ENCODE results near the gene TNS3. TPM values are rescaled to one million over a fixed set of nuclear protein-coding genes. Genes with fewer than 3 reads are reported as not detected.

TNS3 gene
- polyA plus RNA-seq, 3 donors: 85.9 to 94.6 (median 88.0) TPM

GRCh38 chr7:47300472-47301104, 281.3 kb downstream of the TNS3 start:
- DNase-seq (ENCODE audit: low read depth in 3 of 3, low spot score in 2 of 3): no peak

- no peak for DNase-seq (ENCODE audit: low read depth in 3 of 3, low spot score in 2 of 3)
Observed at GRCh38 chr7:47299496-47299895, 282.4 kb downstream of the TNS3 start.

DNA sequence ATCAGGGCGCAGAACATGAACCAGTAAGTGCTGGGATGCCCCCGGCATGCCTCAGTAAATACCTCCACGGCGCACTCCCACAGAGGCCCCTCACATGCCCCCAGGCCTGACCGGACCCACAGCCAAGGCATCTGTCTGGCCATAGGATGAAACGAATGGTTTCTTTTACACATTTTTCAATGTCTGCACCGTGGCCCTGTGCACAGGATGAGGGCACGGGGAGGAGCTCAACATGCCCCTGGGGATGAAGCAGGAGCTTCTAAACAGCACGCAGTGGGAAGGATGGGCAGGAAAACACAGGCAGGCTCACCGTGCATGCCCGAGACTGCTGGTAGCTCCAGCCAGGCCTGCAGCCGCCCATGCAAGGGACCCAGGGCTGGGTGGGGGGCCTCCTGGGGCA, 283.3 kb downstream of the TNS3 start:
- no peak for DNase-seq (ENCODE audit: low read depth in 3 of 3, low spot score in 2 of 3)

DNA sequence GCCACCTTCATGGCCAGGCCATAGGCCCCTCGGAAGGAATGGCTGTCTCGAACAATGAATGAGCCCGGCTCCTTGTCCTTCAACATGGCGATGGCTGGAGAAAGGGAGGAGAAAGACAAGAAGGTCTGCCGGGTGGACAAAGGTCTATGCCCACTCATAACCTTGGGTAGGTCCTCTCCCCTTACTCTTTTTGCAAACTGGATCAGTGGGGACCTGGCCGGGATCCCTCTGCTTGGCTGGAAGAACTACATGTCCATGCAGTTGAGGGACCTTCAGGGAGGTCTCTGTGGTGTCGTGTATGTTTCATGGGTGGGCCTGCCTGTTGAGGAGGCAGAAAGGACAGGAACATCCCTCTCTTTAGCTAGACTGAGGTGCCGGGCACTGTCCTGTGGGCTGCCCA, 284.8 kb downstream of the TNS3 start:
- no peak for DNase-seq (ENCODE audit: low read depth in 3 of 3, low spot score in 2 of 3)

DNA sequence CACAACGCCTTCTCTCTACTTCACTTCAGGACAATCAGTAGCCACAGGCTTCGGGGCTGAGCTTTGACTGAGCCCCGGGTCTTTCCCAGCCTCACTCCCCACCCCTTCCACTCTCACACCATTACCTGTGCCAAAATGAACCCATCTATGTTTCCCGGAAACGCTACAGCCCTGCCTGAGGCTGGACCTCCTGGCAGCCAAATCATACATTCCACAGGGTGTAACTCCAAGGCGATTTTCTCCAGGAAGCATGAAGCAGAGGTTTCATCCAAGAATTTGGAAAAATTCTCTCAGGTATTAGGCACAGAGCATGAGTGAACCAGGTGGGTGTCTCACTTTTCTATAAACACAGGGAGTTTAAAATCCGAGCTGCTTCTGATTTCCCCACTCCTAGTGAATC, 286.3 kb downstream of the TNS3 start:
- no peak for DNase-seq (ENCODE audit: low read depth in 3 of 3, low spot score in 2 of 3)

DNA sequence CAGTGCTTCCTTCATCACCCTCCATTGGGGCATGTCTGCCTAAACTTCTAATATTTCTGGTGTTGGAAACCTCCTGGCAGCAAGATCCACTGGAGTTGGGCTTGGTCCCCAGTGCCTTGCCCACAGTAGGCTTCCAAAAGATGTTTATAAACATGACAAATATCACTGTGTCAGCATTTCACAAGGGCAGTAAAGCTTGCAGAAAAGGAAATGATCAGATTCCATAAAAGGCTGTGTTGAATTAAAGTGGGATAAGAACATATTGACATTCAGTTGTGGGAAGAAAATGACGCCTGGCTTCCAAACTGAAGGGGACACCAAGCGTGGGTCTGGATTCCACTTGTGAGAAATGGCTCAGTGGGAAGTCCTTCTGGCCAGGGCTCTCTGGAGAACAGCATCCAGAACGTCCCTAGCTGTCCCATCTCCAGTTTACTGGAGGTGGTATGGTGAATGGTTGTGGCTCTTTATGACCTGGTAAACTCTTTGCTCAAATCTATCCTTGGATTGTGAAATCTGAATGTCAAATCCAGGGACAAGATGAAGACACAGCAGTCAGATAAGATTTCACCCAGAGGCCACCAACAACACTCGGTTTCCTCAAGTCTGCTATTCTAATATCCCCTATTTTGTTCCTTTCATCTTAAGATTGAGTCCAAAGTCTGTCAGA, 287.2 kb downstream of the TNS3 start:
- DNase-seq (ENCODE audit: low read depth in 3 of 3, low spot score in 2 of 3): no peak

DNA sequence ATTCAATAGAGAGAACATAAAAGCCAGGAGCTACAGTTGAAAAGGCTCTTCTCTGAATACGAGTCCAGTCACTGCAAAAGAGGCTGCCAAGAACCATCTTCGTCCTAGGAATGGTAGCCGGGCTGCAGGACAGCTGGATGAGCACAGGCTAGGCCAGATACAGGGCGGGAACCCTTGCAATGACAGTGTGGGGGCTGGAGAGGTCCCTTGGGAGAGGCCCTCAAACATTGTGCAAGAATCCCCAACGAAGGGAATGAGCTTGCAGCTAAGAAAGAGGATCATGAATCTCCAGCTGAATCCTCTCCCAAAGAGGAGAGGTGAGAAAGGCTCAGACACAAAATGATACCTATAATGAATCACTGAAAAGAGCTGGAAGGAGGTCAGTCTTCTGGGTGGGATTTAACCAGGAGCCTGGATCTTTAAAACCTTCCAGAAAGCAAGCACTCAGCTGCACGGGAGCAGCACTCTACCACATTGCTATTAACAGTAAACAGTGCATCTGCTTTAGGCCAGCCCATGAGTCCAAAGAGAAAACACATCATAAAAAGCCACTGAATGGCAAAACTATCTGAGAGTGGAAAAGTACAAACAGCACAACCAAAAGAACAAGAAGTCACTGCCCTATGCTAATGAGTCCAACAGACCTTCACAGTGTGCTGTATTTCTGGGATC, 287.9 kb downstream of the TNS3 start:
- DNase-seq (ENCODE audit: low read depth in 3 of 3, low spot score in 2 of 3): no peak

DNA sequence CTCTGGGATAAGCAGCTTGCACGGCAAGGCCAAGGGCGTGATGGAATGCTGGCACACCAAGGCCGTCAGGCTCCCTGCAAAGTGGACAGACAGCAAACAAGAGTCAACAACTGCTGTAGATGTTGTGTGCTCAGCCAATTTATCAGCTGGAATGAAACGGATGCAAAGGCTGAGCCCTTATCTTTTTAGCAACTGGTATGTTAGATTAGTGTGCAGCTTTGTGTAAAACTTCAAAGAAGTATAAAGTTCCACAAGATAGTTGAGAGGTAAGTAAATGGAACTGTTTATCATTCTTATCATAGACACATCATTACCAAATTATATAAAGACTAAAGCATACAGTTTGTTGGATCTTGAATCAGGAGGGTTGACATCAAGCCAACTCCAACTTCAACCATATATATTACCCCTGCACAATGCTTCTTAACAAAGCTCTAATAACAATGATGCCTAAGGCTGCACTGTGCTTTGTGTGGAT, 289.0 kb downstream of the TNS3 start:
- DNase-seq (ENCODE audit: low read depth in 3 of 3, low spot score in 2 of 3): no peak

DNA sequence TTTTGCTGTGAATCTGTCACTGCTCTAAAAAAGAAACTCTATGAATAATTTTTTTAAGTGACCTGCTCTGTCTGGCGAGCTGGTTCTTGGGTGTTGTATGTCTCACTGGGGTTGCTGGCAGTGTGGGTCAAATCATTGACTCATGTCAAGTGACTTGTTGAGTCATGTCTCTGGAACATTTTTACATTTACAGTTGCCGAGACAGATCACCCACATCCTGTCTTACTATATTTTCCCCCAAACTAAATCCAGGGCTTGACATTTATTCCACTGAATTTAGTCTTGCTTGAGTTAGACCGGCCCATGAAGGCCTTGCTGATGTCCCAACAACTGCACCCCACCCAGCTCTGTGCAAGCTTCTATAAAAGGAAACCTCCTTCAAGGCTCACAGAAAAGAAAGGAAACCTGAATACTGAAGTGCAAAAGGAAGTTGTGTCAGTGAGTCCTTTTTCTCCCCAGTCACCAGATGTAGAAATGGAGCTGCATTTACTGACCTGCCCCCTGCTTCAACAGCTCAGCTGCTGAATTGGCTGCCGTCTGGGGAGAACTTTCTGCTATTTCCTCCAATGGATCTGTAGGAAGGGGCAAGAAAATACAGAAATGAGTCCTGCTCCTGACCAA, 290.3 kb downstream of the TNS3 start:
- DNase-seq (ENCODE audit: low read depth in 3 of 3, low spot score in 2 of 3): no peak

- no peak for DNase-seq (ENCODE audit: low read depth in 3 of 3, low spot score in 2 of 3)
Observed at GRCh38 chr7:47290867-47291266, 291.0 kb downstream of the TNS3 start.

DNA sequence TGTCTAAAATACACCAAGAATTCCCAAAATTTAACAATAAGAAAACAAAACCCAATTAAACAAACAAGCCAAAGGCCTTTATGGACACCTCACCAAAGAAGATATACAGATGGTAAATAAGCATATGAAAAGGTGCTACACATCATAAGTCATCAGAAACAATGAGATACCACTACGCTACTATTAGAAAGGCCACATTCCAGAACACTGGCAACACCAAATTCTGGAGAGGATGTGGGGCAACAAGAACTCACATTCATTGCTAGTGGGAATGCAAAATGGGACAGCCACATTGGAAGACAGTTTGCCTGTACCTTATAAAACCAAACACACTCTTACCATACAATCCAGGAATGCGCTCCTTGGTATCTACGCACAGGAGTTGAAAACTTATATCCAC, 291.4 kb downstream of the TNS3 start:
- DNase-seq (ENCODE audit: low read depth in 3 of 3, low spot score in 2 of 3): no peak

- no peak for DNase-seq (ENCODE audit: low read depth in 3 of 3, low spot score in 2 of 3)
Observed at GRCh38 chr7:47288060-47288459, 293.9 kb downstream of the TNS3 start.

GRCh38 chr7:47285860-47286491, 295.9 kb downstream of the TNS3 start:
- no peak for DNase-seq (ENCODE audit: low read depth in 3 of 3, low spot score in 2 of 3)

DNA sequence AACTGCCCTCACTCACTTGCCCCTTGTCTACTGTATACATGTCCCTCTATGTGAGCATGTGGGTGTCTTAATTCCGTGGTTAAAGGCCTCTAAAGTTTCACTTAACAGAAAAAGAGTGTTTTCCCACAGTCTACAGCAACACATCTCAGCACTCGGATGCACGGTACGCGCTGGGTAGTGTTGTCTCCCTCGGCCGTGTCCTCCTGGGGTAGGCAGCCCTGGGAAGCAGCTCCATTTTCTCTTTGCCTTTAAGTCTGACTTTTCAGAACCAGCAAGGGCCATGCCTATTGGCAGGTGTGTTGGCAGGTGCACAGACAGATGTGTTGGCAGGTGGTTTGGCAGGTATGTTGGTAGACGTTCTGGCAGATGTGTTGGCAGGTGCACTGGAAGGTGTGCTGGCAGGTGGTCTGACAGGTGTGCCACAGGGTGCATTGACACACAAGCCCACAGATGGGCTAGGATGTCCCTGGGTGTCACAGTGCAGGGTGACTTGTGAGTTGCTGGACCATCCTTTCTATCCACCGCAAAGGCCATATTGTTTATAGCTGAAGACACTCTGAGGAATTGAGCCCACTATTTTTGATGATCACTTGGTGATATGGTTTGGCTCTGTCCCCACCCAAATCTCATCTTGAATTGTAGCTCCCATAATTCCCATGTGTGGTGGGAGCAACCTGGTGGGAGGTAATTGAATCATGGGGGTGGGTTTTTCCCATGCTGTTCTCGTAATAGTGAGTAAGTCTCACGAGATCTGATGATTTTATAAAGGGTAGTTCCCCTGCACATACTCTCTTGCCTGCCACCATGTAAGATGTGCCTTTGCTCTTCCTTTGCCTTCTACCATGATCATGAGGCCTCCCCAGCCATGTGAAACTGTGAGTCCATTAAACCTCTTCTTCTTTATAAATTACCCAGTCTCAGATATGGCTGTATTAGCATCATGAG, 296.9 kb downstream of the TNS3 start:
- no peak for DNase-seq (ENCODE audit: low read depth in 3 of 3, low spot score in 2 of 3)

GRCh38 chr7:47283497-47284131, 298.3 kb downstream of the TNS3 start:
- DNase-seq (ENCODE audit: low read depth in 3 of 3, low spot score in 2 of 3): no peak

DNA sequence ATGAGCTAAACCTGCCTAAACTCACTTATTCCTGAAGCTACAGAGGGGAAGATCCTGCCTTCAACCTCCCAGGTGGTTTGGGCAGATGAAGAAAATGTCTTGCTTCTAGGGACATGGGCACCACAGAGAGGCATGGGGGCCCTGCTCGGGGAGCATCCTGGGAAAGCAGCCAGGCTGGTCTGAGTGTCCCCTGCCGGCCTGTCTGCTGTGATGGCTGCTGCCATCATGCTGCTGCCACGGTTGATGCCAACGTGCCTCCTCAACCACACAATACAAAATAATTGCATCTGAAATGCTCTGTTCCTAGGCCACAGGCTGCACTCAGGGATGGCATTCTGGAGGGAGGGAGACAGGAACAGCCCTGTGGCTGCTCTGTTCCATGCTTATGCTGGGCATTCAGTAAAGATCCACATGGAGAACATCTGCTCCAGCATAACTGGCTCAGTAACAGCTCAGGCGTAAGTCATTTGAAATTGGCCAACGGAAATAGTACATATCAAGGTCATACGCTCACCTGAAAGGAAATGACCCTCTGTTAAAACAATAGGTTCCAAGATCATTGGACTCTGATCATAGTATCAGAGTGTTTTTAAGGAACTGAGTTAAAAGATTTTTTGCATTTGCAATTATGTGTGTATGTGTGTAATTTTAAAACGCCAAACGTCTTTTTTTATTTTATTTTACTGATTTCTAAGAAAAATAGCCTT, 299.0 kb downstream of the TNS3 start:
- no peak for DNase-seq (ENCODE audit: low read depth in 3 of 3, low spot score in 2 of 3)

DNA sequence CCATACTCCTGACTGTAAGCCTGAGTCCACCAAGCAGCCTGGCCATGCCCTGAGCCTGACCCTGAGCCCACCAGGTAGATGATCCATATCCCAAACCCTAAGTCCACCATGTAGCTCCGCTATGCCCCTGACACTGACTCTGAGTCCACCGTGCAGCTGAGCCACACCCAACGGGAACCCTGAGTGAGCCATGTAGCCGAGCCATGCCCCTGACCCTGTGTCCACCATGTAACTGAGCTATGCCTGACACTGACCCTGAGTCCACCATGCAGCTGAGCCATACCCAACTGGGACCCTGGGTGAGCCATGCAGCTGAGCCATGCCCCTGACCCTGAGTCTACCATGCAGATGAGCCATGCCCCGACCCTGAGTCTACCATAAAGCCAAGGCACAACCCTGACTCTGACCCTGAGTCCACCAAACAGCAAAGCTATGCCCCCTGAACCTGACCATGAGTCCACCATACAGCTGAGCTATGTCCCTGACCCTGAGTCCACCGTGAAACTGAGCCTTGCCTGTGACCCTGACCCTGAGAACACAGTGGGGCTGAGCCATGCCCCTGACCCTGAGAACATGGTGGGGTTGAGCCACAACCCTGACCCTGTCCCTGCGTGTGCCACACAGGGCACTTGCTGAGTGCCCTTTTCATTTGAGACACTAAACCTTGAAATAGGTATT, 299.8 kb downstream of the TNS3 start:
- no peak for DNase-seq (ENCODE audit: low read depth in 3 of 3, low spot score in 2 of 3)

DNA sequence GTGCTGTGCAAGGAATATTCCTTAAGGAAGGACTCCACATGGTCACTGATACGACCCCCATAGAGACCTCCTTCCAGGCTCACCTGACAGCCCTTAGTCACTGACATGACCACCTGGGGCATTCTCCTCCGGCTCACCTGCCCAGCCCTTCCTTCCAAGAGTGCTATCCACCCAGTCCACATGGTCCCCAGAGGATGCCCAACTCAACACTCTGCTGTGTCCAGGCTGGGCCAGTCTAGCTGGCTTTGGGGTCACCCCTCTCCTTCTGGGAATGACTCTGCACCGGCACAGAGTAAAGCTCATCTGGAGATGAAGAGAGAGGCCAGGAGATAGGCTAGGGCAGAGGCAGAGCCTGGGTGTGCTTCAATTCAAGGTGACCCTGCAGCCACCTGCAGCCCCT, 300.8 kb downstream of the TNS3 start:
- no peak for DNase-seq (ENCODE audit: low read depth in 3 of 3, low spot score in 2 of 3)

All from right renal cortex interstitium (tissue), 3 donors.